Activated CD8-positive, alpha-beta T cell treated with anti-CD3 and anti-CD28 coated beads for 36 hours (primary cell): ENCODE measurements around the gene ITIH3. TPM values are rescaled to one million over a fixed set of nuclear protein-coding genes. Genes with fewer than 3 reads are reported as not detected.
A peak's percentile ranks its signal among the peaks of the same experiment; 100 is the strongest.

Experiments used
- ATAC-seq: fragments of 200-7000 bp; cut with Tn5 transposase; one replicate; pipeline ENCODE4 v1.10.0; 2021; ENCODE audit warnings: mild to moderate bottlenecking, moderate library complexity
- CTCF ChIA-PET: fragments of 350-600 bp; sonication (Branson Sonifier 250); formaldehyde crosslinking; loops from one replicate; lab custom pipeline; 2021; ENCODE audit warnings: antibody characterized with exemption; lab: Charles Lee
- POLR2A ChIA-PET: fragments of 350-600 bp; sonication (Branson Sonifier 250); formaldehyde crosslinking; loops from one replicate; lab custom pipeline; 2021; ENCODE audit warnings: antibody characterized with exemption; lab: Charles Lee
- DNase-seq: peaks from one replicate; pipeline ENCODE4 v3.0.0-alpha.2; 2020
- H3K27ac Mint-ChIP-seq: one replicate; pipeline ENCODE4 v1.8.0; 2021; ENCODE audit warnings: mild to moderate bottlenecking, mixed read lengths
- H3K27me3 Mint-ChIP-seq: one replicate; pipeline ENCODE4 v1.8.0; 2021; ENCODE audit warnings: mixed read lengths
- H3K36me3 Mint-ChIP-seq: one replicate; pipeline ENCODE4 v1.8.0; 2021; ENCODE audit warnings: low read depth, mixed read lengths
- H3K4me1 Mint-ChIP-seq: one replicate; pipeline ENCODE4 v1.8.0; 2021; ENCODE audit warnings: low read depth, mixed read lengths
- H3K4me3 Mint-ChIP-seq: one replicate; pipeline ENCODE4 v1.8.0; 2021; ENCODE audit warnings: mild to moderate bottlenecking, moderate library complexity, mixed read lengths
- H3K9me3 Mint-ChIP-seq: one replicate; pipeline ENCODE4 v1.8.0; 2021; ENCODE audit warnings: mixed read lengths
- intact Hi-C: fragments of 100-400 bp; cut with micrococcal nuclease; formaldehyde crosslinking; loops from one replicate; pipeline ENCODE4 v1.10.0; 2022
- total RNA-seq, 2 experiments: library from RNA; stranded (reverse); gene quantifications; one replicate each; pipeline ENCODE4 v1.2.3, GENCODE V29; 2021
- TF ChIP-seq, protein P1 (sequence below): fragments of 200-600 bp; IDR thresholded peaks from one replicate; pipeline ENCODE4 v1.8.0; 2022; ENCODE audit warnings: antibody characterized with exemption, mild to moderate bottlenecking

ITIH3 gene
- total RNA-seq, 2 experiments from 2014 or later: not detected

DNA sequence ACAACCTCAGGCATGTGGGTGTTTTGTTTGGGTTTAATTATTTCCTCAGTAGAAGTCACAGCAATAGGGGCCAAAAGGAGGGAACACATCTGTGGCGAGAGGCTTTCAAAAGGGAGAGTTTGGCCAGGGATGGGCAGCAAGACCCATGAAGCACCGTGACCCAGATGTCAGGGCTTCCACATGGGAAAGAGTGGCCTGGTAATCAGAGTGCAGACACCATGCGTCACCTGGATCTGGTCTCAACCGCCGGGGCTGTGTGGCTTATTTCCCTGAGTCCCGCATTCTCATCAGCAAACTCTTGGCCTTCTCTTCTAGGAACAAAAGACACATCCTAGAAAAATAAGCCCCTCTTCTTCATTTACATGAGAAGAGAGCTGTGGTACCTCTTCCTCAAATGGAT lies 52.6 kb downstream of the ITIH3 start:
- Mint-ChIP-seq H3K27ac (no peak overlapping the region), H3K9me3 (no peaks in the 10 kb centered on the region), H3K4me3 (no peak overlapping the region), H3K36me3 (peaks cover 2% of the 10 kb centered on the region), H3K27me3 (no peaks in the 10 kb centered on the region), H3K4me1 (no peaks in the 10 kb centered on the region)
- TF ChIP-seq, protein P1, sequence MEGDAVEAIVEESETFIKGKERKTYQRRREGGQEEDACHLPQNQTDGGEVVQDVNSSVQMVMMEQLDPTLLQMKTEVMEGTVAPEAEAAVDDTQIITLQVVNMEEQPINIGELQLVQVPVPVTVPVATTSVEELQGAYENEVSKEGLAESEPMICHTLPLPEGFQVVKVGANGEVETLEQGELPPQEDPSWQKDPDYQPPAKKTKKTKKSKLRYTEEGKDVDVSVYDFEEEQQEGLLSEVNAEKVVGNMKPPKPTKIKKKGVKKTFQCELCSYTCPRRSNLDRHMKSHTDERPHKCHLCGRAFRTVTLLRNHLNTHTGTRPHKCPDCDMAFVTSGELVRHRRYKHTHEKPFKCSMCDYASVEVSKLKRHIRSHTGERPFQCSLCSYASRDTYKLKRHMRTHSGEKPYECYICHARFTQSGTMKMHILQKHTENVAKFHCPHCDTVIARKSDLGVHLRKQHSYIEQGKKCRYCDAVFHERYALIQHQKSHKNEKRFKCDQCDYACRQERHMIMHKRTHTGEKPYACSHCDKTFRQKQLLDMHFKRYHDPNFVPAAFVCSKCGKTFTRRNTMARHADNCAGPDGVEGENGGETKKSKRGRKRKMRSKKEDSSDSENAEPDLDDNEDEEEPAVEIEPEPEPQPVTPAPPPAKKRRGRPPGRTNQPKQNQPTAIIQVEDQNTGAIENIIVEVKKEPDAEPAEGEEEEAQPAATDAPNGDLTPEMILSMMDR: no peak
- intact Hi-C loops: no loop called here
- DNase-seq (no peak), ATAC-seq (no peak)
- ChIA-PET CTCF (interaction anchor here (1.6 to 3.6 kb wide), 3 partner anchors 27 to 139 kb away, joined by 3 to 11 read pairs (median 3); no protein-coding TSS in a partner anchor), POLR2A (no interaction called here)

DNA sequence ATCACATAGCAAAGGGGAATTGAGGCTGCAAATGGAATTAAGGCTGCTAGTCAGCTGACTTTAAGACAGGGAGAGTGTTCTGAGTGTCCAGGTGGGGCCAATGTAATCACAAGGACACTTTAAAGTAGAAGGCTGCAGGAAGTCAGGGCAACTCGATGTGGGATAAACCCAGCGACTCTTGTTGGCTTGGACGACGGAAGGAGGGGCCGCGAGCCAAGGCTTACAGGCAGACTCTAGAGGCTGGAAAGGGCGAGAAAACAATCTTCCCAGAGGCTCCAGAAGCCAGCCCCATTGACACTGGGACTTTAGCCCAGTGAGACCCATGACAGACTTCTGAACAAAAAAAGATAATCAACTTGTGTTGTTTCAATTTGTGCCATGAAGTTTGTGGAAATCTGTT lies 53.1 kb downstream of the ITIH3 start:
- no peaks in the 10 kb centered on the region for H3K27me3 Mint-ChIP-seq
- no peaks in the 10 kb centered on the region for H3K4me1 Mint-ChIP-seq
- TF ChIP-seq, protein P1: no peak
- POLR2A ChIA-PET: no interaction called here
- CTCF ChIA-PET: interaction anchor here (1.2 to 3.6 kb wide), 5 partner anchors 10 to 138 kb away, joined by 3 to 11 read pairs (median 5); no protein-coding TSS in a partner anchor
- no peaks in the 10 kb centered on the region for H3K9me3 Mint-ChIP-seq
- intact Hi-C loops: no loop called here
- H3K36me3 Mint-ChIP-seq: peaks cover 2% of the 10 kb centered on the region
- H3K4me3 Mint-ChIP-seq: no peak overlapping the region
- ATAC-seq (no peak), DNase-seq (no peak)
- no peak overlapping the region for H3K27ac Mint-ChIP-seq

DNA sequence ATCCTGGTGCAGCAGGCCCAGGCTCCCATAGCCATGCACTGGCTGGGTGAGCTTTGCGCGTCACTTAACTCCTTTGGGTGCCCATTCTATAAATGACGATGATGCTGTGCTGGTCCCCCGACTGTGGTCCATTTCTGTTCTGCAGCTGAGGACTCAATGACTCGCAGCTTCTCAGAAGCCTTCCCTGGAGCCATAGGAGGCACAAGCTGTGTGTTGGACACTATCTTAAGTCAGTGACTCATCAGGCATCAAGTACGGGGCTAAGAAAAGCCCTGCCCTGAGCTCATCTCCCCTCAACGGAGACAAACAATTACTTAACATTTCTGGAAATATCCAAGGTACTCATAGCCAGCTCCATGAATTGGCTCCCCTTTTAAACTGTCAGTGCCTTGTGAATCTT lies 54.0 kb downstream of the ITIH3 start:
- ATAC-seq: no peak
- intact Hi-C loops: no loop called here
- Mint-ChIP-seq H3K9me3 (no peaks in the 10 kb centered on the region), H3K27ac (no peak overlapping the region), H3K36me3 (peaks cover 2% of the 10 kb centered on the region), H3K27me3 (no peaks in the 10 kb centered on the region), H3K4me1 (no peaks in the 10 kb centered on the region), H3K4me3 (no peak overlapping the region)
- DNase-seq: no peak
- ChIA-PET POLR2A (no interaction called here), CTCF (interaction anchor here (0.9 to 3.6 kb wide), 6 partner anchors 11 to 139 kb away, joined by 3 to 11 read pairs (median 4); no protein-coding TSS in a partner anchor)
- TF ChIP-seq, protein P1: no peak

DNA sequence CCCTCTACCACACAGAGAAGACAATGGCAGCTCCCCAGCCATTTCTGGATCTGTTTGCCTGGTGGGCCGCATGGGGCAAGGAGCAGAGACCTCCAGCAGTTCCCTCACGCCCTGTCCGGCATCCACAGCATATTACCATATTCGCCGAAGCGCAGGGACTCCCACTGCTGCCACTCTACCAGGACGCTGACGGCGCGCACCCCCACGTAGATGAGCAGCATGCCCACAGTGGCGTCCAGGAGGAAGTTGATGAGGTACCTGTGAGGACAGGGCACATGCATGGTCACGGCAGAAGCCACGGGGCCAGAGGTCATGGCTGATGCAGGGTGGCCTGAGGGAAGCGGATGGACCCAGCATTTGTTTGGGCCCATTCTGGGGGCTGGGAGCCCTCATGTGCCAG lies 55.1 kb downstream of the ITIH3 start:
- TF ChIP-seq, protein P1: no peak
- DNase-seq (no peak), ATAC-seq (no peak)
- no peaks in the 10 kb centered on the region for H3K4me1 Mint-ChIP-seq
- ChIA-PET CTCF (interaction anchor here (1.0 to 3.6 kb wide), 3 partner anchors 8 to 29 kb away, joined by 3 to 11 read pairs (median 8); no protein-coding TSS in a partner anchor), POLR2A (no interaction called here)
- H3K4me3 Mint-ChIP-seq: no peak overlapping the region
- H3K36me3 Mint-ChIP-seq: no peaks in the 10 kb centered on the region
- H3K9me3 Mint-ChIP-seq: no peaks in the 10 kb centered on the region
- intact Hi-C loops: loop anchor here (2.0 kb wide), 1 partner anchor 223 kb away; no protein-coding TSS in a partner anchor
- no peak overlapping the region for H3K27ac Mint-ChIP-seq
- H3K27me3 Mint-ChIP-seq: no peaks in the 10 kb centered on the region

DNA sequence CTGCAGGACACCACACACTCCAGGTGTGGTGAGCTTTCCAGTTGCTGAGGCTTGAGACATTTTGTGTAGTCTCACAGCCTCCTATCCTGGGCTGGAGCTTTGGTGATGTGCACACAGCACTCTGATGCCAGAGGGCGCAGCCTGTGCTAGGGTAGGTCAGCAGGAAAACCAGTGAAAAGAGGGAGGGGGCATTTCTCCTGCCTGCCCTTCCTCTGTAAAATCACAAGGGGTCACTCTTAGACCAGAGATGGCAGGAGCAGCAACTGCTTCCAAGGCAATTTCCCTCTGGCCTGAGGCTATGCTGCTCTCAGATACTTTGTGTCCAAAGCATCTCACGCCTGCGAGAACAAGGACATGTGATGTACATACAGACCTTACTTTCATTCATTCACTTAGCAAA lies 56.8 kb downstream of the ITIH3 start:
- ChIA-PET POLR2A (no interaction called here), CTCF (interaction anchor here (0.6 to 1.6 kb wide), 11 partner anchors 13 to 258 kb away, joined by 3 to 8 read pairs (median 3); partner anchors contain the start of genes MUSTN1 and STIMATE)
- Mint-ChIP-seq H3K4me3 (no peak overlapping the region), H3K36me3 (no peaks in the 10 kb centered on the region), H3K9me3 (no peaks in the 10 kb centered on the region), H3K27ac (no peak overlapping the region), H3K27me3 (no peaks in the 10 kb centered on the region), H3K4me1 (no peaks in the 10 kb centered on the region)
- TF ChIP-seq, protein P1: peak; percentile 64
- DNase-seq: peak; percentile 37
- peak; percentile 90 for ATAC-seq
- intact Hi-C loops: loop anchor here (2.0 kb wide), 1 partner anchor 221 kb away; no protein-coding TSS in a partner anchor
